Fibroblast of lung (primary cell): ENCODE results near the gene PRKCA.

ENCODE experiments used
- CTCF ChIP-seq, 2 donors: IDR thresholded peaks in 1 of 2; conservative IDR thresholded peaks in 1 of 2; 1 replicate in 1 of 2; 2 replicates in 1 of 2; pipeline ENCODE4 v1.5.1; 2011 to 2012; ENCODE audit warnings: low read length in 2 of 2, control low read depth in 1 of 2, inconsistent platforms in 1 of 2, low read depth in 1 of 2, mild to moderate bottlenecking in 1 of 2
- EZH2 ChIP-seq: IDR thresholded peaks from 2 replicates; pipeline ENCODE4 v1.5.1; 2012; ENCODE audit warnings: low read length, control low read depth, mild to moderate bottlenecking; ENCODE audit errors: missing control alignments

GRCh38 chr17:66477615-66478283, 175.3 kb downstream of the PRKCA start:
- TF ChIP-seq CTCF (conservative IDR thresholded peaks at IDR 0.05 in 1 of 2, IDR thresholded peaks at IDR 0.05 in 1 of 2; ENCODE audit: low read depth in 1 of 2, low read length in 2 of 2) = no peak
- TF ChIP-seq EZH2 = no peak
